Amniotic stem cell (primary cell): Measurements from ENCODE around the gene ANO1.
A peak's percentile ranks its signal among the peaks of the same experiment; 100 is the strongest.

Experiments used
- DNase-seq: peaks from one replicate; lab custom pipeline; 2025; lab: John Stamatoyannopoulos, UW

ANO1 gene

DNA sequence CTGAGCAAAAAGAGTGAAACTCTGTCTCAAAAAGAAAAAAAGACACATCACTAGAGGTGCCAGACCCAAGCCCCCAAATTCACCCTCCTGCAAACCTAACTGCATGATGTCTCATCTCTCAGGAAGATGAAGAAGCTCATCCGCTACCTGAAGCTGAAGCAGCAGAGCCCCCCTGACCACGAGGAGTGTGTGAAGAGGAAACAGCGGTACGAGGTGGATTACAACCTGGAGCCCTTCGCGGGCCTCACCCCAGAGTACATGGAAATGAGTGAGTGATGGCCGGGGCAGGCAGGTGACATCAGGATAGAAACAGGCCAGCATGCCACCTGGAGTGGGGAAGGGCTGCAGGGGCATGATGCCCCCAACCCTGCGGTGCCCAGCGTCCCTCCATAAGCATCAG, 89.0 kb downstream of the ANO1 start:
- DNase-seq = no peak

DNA sequence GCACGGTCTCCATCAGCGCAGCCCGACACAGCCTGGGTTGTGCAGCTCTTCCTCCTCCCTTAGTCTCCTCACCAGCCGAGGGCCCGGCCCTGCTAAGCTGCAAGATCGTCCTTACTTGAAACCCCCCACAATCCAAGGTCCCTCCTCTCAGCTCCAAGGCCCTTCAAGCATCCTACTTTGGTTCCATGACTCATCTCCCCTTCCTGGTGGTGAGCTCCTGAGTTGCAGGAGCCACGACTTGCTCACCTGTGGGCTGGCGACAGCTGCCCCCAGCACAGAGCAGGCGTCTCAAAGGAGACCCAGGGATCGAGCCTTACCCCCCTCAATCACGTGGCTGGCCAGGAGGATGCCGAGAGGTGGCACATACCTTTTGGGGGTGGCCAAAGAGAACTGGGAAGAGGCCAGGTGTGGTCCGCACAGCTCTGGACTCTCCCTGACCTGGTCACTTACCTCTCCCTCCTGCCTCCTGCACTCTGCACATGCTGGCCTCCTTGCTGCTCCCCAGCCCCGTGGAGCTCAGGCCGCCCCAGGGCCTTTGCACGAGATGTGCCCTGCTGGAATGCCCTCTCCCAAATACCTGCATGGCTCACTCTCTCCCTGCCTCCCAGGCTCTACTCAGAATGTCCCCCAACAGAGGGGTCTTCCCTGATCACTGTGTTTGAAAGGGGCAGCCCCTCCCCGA, 89.7 kb downstream of the ANO1 start:
- DNase-seq = no peak

DNA sequence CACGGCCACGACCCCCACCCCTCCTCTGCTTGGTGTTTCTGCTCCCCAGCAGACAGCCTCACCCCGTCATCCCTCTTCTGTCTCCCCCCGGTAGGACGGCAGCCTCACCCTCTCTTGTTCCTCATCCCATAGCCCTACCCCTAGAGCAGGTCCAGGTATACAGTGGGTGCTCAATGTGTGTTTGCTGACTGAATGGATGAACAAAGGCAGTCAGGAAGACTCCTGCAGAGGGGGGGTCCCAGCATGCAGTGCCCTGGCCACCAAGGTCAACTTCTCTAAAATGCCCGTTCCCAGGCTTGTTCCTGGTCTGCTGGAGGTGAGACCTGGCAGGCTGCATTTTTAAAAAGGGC, 90.3 kb downstream of the ANO1 start:
- DNase-seq = no peak

GRCh38 chr11:70169127-70169526, 91.0 kb downstream of the ANO1 start:
- DNase-seq = no peak

GRCh38 chr11:70169632-70170031, 91.5 kb downstream of the ANO1 start:
- no peak for DNase-seq

- no peak for DNase-seq
These were observed 92.6 kb downstream of the ANO1 start for GRCh38 chr11:70170596-70171210.

DNA sequence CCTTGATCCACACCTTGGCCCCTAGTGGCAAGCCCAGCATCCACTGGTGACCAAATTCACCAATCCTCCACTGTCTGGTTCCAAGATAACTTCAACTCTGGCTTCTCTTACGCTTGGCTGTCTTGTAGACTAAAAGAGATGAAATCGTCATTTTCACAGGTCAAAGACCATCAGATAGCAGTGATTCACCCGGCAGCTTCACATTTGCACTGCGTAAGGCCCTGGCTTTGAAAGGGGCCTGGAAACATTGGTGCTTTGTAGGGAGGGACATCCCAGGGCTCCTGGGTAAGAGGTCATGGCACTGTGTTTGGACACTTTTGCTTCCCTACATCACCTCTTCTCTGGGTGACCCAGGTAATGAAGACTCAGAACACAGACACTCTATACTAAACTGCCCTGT, 94.9 kb downstream of the ANO1 start:
- DNase-seq = no peak

DNA sequence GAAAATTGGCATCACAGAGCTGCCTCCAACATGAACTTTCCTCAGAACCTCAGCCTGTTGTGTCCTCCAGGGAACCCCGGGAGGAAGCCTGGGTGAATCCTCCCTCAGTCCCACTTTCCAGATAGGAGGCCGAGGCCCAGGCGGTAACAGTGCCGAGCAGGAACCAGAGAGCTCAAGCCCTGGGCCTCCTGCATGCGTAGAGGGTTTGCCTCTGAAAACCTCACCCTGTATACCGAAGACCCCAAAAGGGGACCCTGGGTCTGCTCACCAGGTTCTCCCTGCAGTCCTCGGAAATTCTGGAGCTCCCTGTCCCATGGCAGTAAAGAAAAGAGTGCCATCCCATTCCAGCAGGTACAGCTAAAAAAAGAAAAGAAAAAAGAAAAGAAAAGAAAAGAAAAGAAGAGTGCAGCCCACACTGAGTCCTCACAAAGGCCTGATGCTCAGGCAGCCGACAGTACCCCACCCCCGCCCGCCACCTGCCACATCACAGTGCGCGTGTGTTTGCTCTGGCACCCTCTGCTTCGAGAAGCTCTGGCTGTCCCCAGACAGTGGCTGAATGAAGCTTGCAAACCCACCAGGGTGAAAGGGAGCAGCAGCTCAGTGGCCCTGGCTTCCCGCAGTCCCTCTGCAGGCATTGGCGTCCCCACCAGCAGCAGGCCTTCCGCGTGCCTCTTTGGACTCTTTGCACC, 96.6 kb downstream of the ANO1 start:
- DNase-seq = no peak

DNA sequence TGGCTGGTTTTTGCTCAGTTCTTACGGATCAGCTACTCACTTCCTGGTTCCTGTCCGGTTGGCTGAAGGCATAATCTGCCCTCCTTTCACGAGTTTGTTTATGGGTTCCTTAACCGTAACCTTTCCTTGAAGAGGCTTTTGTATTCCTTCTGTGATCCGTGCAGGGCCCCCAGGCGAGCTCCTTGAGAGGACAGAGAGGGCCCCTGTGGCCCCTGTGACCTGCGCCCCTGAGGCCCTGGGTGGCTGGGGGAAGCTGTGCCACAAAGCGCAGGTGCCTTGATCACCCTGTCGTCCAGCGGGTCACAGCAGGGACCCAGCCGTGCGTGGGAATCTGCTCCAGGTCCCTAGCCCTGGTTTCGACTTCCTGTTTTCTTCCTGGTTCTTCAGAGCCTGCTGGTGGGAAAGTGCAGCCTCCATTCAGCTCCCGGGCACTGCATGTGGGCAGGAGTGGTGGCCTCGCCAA, 97.2 kb downstream of the ANO1 start:
- DNase-seq = no peak

DNA sequence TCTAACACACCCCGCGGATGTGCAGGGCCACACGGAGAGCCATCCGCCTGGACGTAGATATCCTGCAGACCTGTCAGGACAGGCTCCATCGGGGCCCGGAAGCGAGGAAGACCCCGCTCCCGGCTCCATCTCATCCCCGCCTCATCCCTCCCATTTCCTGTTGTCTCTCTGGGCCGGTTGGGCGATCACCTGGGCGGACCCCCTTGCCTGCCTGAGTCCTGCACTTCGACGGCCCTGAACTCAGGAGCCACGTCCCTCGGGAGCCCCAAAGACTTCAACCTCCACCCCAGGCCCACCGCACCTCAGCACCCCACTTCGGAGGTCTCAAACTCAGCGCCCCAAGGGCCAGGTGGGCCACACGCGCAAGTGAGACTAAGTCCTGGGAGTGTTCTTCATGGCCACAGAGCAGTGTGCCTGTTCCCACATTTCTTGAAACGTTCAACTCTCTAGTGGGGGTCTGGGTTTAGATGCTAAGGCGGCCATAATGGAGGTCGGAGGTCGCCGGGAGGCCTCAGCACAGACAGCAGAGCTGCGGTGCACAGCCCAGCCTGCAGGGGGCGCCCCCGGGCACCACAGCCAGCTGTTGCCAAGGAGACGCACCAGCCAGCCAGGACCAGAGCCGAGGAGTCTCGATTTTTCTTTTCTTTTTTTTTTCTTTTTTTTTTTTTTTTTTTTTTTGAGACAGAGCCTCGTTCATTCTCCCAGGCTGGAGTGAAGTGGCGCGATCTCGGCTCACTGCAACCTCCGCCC, 99.0 kb downstream of the ANO1 start:
- DNase-seq = no peak

DNA sequence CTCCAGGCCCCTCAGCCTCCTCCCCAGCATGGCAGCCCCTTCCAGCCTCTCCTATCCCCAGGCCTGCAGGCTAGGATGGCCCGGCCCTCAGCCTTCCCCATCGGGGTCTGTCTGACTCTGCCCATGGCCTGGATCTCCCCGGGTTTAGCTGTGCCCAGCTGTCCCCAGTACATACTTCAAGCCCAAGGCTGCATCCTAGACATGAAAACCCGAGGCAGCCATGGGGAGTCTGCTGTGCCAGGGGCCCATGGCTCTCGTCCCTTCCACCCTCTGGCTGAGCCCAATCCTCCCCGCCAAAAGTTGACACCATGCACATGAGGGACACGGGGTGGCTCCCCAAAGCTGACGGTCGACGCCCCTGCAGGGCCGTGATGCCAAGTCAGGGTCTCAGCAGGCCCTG, 102.8 kb downstream of the ANO1 start:
- DNase-seq = no peak

DNA sequence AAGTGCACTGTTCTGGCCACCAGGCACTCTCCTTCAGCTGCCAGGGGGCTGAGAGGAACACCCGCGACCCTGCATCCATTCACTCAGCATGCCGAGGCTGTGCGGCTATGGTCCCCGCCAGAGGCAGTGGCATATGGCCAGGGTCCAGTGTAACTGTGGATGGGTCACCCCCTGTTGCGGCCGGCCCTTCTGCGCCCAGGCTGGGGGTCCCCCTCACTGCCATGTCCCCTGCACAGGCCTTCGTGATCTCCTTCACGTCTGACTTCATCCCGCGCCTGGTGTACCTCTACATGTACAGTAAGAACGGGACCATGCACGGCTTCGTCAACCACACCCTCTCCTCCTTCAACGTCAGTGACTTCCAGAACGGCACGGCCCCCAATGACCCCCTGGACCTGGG, 104.1 kb downstream of the ANO1 start:
- DNase-seq = no peak

DNA sequence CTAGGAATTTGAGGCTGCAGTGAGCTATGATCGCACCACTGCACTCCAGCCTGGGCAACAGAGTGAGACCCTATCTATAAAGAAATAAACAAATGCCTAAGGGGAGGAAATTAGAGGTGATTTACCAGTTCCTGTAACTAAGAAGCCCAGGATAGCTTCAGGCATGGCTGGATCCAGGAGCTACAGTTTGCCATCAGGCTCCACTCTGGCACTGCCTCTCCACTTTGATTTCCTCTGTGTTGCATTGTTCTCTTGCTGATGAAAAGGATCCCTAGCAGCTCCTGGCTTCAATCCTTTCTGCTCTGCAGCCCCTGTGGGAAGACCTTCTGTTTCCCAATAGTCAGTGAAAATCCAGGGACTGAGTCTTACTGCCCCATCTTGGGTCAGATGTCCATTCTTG, 104.9 kb downstream of the ANO1 start:
- DNase-seq = no peak

- DNase-seq = no peak
These were observed 105.5 kb downstream of the ANO1 start for GRCh38 chr11:70183483-70184176.

- DNase-seq = no peak
These were observed 106.3 kb downstream of the ANO1 start for GRCh38 chr11:70184396-70184795.

DNA sequence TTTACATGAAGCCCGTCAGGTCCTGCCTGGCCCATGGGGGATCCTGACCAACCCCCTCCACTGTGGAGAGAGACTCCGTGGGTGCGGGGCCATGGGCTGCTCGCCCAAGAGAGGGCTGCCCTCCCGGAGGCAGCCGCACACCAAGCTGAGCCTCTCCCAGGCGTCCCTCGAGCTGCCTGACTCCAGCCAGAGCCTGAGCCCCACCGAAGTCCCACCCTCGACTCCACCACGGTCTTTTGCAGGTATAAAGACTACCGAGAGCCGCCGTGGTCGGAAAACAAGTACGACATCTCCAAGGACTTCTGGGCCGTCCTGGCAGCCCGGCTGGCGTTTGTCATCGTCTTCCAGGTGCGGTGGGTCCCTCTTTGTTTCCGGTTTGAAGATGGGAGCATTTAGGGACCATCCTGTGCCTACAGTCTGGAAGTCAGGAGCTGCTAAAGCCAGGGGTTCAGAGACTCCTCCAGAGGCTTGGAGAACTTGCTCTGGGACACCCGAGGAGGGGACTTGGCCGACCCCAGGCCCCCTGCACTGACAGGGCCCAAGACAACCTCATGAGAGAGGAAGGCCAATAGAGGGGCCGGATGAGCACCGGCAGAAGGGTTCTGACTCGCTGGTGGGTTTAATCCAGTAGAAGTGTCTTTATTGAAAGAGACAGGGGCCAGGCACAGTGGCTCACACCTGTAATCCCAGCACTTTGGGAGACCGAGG, 107.4 kb downstream of the ANO1 start:
- DNase-seq = no peak

DNA sequence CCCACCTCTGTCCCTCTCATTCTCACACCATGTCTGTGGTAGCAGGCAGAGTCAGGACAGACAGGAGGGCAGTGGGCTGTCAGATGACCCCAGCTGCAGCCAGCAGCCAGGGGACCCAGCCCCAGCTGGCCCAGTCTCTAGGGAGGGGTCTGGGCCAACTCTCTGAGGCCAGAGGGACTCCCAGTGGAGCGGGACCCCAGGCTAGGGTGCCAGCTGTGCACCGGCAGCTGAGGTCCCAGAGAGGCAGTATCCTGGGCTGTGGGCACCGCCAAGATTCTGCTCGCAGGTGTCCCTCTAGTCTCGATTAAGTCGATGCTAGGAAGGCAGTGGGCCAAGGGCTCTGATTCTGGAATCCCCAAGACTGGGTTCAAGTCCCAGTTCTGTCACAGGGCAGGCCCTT, 108.3 kb downstream of the ANO1 start:
- DNase-seq = no peak

GRCh38 chr11:70186936-70187335, 108.8 kb downstream of the ANO1 start:
- no peak for DNase-seq

DNA sequence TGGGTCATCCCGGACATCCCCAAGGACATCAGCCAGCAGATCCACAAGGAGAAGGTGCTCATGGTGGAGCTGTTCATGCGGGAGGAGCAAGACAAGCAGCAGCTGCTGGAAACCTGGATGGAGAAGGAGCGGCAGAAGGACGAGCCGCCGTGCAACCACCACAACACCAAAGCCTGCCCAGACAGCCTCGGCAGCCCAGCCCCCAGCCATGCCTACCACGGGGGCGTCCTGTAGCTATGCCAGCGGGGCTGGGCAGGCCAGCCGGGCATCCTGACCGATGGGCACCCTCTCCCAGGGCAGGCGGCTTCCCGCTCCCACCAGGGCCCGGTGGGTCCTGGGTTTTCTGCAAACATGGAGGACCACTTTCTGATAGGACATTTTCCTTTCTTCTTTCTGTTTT, 109.7 kb downstream of the ANO1 start:
- no peak for DNase-seq

DNA sequence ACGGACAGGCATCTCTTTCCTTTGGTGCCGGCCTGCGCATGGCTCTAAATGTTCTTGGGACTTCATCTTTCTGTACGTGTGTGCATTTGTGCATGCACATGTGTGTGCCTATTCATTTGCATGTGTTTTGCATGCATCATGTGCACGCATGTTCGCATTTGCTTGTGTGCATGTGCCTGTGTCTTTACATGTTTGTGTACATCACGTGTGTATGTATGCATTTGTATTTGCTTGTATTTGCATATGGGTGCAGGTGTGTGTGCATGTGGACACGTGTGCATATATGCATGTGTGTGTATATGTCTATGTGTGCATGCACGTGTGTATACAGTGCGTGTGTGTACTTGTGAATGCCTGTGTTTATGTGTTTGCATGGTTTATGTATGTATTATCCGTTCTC, 111.5 kb downstream of the ANO1 start:
- DNase-seq = no peak

GRCh38 chr11:70191495-70192140, 113.5 kb downstream of the ANO1 start:
- peak; percentile 40 for DNase-seq
